BJ (cell line): ENCODE measurements around the gene DCLRE1A. TPM values are rescaled to one million over a fixed set of nuclear protein-coding genes. Genes with fewer than 3 reads are reported as not detected.

Source experiments
- CTCF ChIA-PET: fragments of 350-600 bp; formaldehyde crosslinking; extraction: SDS; loops from one replicate; lab custom pipeline; 2021; ENCODE audit warnings: antibody characterized with exemption, inconsistent platforms; lab: Yijun Ruan, JAX
- POLR2A ChIA-PET: fragments of 300-600 bp; sonication (Branson Sonifier 250); formaldehyde crosslinking; extraction: SDS; loops from one replicate; lab custom pipeline; 2021; ENCODE audit warnings: antibody characterized with exemption; lab: Charles Lee
- DNase-seq: peaks from one replicate; pipeline ENCODE4 v3.0.0-alpha.2; 2011; ENCODE audit warnings: low read depth
- H3K27me3 ChIP-seq: 2 replicates; pipeline ENCODE4 v1.6.0; 2011; ENCODE audit warnings: low read length; ENCODE audit not compliant: control insufficient read depth, insufficient read depth
- H3K36me3 ChIP-seq: 2 replicates; pipeline ENCODE4 v1.5.1; 2011; ENCODE audit warnings: low read length; ENCODE audit not compliant: control insufficient read depth, insufficient read depth
- H3K4me3 ChIP-seq: 2 replicates; pipeline ENCODE4 v1.5.1; 2011; ENCODE audit warnings: low read depth, mild to moderate bottlenecking, control low read depth, low read length
- CTCF ChIP-seq: IDR thresholded peaks from 2 replicates; pipeline ENCODE4 v1.5.1; 2011; ENCODE audit warnings: low read depth, mild to moderate bottlenecking, control low read depth, inconsistent platforms, low read length, moderate library complexity; ENCODE audit not compliant: insufficient read depth
- polyA plus RNA-seq: library from polyadenylated mRNA; depleted of rRNA; stranded (reverse); fragments of >200 nt; gene quantifications from 2 replicates; pipeline ENCODE4 v1.2.3, GENCODE V29; 2011

The DCLRE1A gene
- polyA plus RNA-seq, 1 experiment: 3.2 TPM

GRCh38 chr10:113859261-113859660 is 5.4 kb upstream of the DCLRE1A start:
- CTCF ChIA-PET: no interaction called here
- H3K27me3 ChIP-seq: no peaks in the 10 kb centered on the region
- POLR2A ChIA-PET: no interaction called here
- DNase-seq: no peak
- H3K4me3 ChIP-seq: no peak overlapping the region
- TF ChIP-seq CTCF: no peak
- no peaks in the 10 kb centered on the region; the same call in 1 of the 2 replicates for H3K36me3 ChIP-seq

GRCh38 chr10:113858541-113858940 is 4.7 kb upstream of the DCLRE1A start:
- ChIA-PET POLR2A (no interaction called here), CTCF (no interaction called here)
- Histone ChIP-seq H3K27me3 (no peaks in the 10 kb centered on the region), H3K4me3 (no peak overlapping the region), H3K36me3 (no peaks in the 10 kb centered on the region; the same call in 1 of the 2 replicates)
- no peak for DNase-seq
- no peak for TF ChIP-seq CTCF

- no peaks in the 10 kb centered on the region for H3K27me3 ChIP-seq
- no peaks in the 10 kb centered on the region; the same call in 1 of the 2 replicates for H3K36me3 ChIP-seq
- DNase-seq: no peak
- H3K4me3 ChIP-seq: no peak overlapping the region
- no peak for TF ChIP-seq CTCF
- CTCF ChIA-PET: interaction anchor here (0.9 kb wide), 1 partner anchor 8 kb away, joined by 3 read pairs; no protein-coding TSS in a partner anchor
- POLR2A ChIA-PET: no interaction called here
These were observed 3.3 kb upstream of the DCLRE1A start for GRCh38 chr10:113857210-113857609.

GRCh38 chr10:113856563-113856962 is 2.7 kb upstream of the DCLRE1A start:
- DNase-seq: no peak
- no peak overlapping the region for H3K4me3 ChIP-seq

More at GRCh38 chr10:113856563-113856962, 2.7 kb upstream of the DCLRE1A start:
- no peaks in the 10 kb centered on the region; the same call in 1 of the 2 replicates for H3K36me3 ChIP-seq
- no peaks in the 10 kb centered on the region for H3K27me3 ChIP-seq
- CTCF ChIA-PET: no interaction called here
- no peak for TF ChIP-seq CTCF
- POLR2A ChIA-PET: no interaction called here
